GF-D8 (cell line): ENCODE measurements around the gene DBH.

Source experiments
- DNase-seq: peaks from one replicate; lab custom pipeline; 2025; lab: John Stamatoyannopoulos, UW

Gene DBH

DNA sequence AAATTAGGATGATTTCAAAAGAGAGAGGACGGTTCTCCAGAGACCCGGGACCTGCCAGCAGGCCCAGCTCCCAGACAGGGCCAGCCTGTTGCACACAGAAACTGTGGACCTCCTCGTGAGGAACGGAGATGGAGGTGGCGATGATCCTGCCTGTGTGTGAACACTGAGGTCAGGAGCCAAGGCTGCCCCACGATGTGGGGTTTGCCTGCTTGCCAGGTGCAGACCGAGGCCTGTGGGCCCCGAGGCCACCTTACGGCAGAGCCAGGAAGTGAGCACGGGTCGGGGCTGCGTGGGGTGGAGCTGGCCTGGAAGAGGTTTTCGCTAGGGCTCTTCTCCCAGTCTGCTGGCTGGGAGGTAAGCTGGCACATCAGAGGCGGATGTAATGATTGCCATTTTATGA lies 31.3 kb upstream of the DBH start:
- no peak for DNase-seq

DNA sequence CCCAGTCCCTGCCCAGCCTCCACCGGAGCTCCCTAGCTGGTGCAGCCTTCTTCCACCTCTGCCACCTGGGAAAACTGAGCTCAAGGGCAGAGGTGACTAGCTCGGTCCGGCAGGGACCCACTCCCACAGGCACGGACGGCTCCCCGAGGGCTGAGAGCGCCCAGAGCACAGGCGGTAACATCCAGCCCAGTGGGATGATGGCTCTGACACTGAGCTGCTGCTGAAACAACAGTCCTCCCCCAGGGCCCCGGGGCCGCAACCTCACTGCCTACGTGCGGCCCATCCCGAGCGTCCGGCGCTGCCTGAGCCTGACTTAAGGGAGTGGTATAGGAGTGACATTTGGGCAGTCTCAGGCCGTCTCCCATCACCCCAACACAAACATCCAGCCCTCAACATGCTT lies 30.7 kb upstream of the DBH start:
- DNase-seq: no peak

DNA sequence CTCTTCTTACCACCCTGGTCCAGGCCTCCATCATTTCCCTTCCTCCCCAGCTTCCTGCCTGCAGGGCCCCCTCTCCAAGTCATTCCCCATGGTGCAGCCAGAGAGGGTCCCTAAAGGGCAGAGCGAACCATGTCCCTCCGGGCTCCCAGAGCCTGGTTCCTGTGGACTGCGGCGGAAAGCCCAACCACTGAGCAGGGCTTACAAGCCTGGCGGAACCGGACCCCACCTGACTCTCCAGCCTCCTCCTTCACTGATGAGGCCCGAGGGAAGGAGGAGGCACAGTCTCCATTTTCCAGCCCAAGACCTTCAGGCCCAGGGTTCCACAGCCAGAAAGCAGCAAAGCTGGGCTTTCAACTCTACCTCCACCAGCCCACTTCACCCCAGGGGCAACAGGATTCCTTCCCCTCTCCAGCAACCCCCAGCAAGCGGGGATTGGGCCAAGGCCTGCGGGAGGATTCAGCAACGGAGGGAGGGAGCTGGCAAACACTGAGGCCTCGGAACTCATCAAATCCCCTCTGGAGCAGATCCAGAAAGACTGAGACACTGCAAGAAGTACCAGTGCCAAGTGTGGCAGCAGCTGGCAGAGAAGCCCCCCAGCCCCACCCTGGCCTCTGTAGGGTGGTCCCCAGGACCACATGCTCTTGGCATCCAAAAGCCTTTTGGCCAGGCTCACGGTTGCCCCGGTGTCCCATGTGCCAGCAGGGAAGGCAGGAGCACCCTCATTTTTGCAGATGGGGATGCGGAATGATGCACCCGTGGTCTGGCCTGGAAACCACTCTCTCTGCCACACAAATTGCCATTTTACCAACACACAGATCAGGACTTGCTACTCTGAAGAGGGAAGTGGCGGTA lies 30.1 kb upstream of the DBH start:
- DNase-seq: no peak

DNA sequence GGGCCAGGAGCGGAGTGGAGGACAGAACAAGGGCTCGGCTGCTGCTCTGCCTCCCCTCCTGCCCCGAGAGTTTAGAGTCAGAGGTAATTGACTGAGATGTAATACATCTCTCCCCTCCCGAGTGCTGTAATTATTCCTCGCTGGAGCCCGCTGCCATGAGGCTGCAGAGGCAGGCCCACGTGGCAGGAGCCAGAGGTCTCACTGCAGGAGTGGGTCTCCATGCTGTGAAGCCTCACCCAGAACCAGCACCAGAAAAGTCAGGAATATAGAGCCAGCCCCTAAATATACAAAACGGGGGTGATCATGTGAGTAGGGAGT lies 29.5 kb upstream of the DBH start:
- DNase-seq: no peak

DNA sequence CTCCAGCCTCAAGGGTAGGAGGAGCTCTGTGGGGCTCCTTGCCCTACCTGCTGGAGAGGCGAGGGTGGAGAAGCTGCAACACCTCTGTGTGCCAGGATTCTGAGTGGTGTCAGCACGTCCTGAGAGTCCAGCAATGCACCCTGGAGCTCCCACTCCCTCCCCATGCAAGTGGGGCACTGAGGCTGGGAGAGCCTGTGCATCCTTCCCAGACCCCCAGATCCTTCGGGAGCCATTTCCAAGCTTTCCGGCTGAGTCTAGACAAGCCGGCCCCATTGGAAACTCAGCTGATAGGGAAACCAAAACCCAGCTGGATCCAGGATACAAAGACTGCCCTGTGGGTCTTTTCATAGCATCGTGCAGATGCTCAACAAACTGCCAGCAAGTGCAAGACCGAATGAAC lies 28.8 kb upstream of the DBH start:
- DNase-seq: no peak

DNA sequence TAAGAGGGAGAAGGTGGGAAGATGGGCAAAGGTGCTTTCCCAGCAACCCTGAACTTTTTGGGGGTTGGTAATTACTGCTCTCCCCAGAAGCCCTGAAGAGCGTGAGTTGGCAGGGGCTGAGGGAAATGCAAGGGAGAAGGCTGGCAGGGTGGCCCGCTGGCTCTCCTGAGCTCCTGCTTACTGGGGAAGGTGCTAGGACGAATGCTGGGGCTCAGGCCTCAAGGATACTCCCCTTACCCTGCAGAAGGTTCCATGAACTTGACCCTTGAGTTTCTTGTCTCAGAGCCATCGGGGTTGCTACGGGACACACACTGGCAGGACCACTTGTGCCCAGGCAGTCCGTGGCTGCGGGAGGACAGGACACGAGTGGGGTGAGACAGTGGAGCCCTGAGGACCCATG lies 28.2 kb upstream of the DBH start:
- no peak for DNase-seq

DNA sequence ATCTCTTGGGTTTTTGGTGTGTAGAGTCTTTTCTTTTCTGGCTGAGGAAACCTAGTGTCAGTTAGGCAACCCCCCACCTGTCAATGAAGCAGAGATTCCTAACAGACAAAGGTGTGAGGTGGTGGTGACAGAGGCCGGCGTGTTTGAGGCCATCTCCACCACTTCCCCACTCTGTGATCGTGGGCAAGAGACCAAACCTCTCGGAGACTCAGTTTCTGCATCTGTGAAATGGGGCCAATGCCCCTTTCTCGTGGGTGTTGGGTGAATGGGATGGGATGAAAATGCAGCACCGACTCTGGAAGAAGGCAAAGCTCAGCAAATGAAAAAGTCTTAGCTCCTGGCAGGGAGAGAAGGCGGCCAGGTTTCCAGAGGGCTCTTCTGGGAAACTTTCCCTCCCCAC lies 27.8 kb upstream of the DBH start:
- no peak for DNase-seq

DNA sequence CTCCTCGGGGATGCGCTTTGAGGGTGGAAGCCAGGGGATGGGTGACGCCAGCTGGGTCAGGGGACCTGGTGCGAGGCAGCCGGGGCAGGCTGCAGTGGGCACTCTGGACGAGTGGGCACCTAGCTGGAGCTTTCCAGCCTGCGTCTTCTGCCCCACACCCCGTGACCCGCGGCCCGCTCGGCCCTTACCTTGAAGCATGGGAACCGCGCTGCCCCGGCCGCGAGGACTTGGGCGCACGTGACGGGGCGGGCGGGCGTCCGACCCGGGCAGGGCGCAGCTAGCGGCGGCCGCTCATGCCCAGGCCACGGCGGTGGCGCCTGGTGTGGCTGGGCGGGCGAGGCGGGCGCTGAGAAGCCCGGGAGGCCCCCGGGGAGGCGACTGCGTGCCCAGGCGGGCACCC lies 27.3 kb upstream of the DBH start:
- no peak for DNase-seq

DNA sequence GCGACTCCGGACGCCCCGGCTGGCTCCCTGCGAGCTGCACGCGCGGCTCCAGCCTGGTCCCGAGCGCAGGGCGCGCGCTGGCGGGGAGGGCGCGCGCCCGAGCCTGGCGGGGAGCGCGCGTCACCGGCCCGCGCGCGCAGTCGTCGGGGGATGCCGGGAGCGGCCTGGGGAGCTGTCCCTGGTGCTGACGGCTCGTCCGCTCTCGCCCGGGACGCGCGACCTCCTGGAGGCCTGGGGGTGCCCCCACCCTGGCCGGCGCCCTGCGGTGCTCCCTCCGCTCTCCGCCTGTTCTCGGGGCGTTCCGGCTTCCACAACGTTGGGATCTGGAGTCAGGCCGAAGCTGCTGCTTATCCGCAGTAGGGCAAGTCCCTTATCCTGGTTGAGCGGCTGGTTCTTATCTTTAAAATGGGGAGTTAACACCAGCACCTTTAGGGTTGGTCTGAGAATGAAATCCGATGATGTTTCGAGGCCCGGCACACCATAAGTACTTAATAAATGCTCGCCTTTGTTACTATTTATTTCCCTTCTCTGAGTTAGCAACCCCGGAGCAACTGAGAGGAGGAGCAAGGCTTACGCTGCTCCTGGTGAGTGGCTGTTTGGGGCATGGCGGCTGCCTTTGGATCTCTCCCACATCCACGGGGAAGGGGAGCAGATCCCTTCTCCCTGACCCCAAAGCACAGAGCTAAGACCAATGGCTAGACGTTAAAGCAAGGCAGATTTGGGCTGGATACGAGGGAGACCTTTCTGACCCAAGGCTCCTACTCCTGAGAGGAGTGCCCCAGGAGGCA lies 26.7 kb upstream of the DBH start, which contains the start of gene FAM163B:
TSS of gene FAM163B (minus strand) at position 79 of the 788 bp plus-strand sequence. CDS start 29,166 bp downstream, outside the sequence.
- DNase-seq: no peak

DNA sequence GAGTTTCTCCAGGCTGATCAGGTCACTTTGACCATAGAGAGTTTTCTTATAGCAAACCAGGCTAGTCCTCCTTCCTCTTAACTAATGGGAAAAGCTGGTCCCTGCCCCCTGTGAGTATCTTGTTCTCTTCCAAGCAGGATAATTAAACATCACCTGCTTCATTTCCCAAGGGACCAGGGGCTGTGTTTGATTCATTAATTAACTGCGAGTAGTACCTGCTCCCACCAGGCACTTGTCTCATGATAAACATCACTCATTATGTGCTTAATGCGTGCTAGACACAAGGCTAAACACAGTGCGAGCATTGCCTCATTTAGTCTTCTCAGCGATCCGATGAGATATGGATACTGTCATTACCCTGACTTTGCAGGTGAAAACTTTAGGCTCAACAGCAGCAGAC lies 25.3 kb upstream of the DBH start:
- DNase-seq: no peak

DNA sequence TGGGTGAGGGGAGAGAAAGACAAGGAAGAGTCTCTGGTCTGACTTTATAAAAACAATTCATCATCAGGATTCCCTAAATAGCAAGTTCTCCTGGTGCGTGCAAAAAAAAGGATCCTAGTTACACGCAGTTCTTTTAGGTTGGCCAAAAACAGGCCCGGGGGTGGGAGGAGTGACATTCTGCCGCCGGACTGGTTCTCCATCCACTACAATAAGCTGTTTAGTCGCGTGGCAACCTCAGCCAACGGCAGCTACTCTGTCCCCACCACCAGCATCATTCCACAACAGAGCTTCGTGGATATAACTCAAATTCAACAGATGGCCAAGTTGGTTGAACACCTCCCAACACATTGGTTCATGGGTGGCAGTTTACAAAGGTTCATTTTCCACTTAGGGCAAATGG lies 24.1 kb upstream of the DBH start:
- no peak for DNase-seq

DNA sequence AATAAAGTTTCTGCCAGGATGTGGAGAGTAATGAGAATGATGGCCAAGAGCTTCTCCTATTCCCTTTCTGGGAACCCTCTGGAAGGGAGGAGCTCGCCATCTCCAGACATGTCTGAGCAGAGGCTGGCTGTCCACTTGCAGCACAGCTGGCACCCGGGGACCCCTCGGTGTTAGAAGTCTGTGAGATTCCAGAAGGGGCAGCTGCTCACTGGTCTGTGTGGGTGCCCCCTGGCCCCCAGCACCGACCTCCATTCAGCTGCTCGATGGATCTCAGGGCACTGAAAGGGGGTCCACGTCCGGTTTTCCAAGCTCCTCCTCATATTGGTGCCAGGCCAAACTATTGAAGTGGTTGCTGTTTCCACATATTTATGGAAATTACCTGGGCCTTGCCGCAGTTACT lies 23.3 kb upstream of the DBH start:
- DNase-seq: no peak

DNA sequence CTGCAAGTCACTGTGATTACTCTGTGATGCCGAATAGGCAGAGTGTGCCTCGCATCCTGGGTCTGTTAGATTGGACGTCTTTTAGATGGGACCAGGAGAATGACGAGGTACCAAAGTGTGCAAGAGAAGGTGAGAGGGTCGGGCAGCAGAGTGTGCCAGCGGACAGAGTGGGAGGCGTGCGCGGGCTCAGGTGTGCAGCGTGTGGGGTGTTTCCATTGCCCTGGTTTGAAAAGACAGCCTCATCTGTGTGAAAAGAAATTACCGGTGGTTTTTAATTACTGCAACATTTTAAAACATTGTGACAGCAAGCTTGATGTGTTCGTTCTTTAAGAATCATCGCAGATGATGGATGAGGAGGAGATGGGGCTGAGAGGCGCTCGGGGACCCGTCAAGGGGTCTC lies 22.7 kb upstream of the DBH start:
- no peak for DNase-seq

DNA sequence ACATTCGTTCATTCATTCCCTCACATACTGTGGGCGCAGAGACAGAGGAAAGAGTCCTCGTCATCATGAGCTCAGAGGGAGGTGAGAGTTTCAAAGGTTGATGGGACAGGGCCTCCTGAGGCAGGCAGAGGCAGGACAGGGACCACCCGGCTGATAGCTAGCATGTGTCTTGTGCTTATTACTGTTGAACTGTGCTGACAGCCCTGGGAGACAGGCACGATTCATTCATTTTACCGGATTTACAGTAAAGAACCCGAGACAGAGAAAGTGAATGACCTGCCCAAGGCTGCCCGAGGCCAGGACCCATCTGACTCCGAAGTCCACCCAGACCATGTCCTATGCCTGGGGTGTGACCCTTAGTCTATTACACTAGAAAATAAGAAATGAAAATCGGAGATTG lies 22.1 kb upstream of the DBH start:
- DNase-seq: no peak

DNA sequence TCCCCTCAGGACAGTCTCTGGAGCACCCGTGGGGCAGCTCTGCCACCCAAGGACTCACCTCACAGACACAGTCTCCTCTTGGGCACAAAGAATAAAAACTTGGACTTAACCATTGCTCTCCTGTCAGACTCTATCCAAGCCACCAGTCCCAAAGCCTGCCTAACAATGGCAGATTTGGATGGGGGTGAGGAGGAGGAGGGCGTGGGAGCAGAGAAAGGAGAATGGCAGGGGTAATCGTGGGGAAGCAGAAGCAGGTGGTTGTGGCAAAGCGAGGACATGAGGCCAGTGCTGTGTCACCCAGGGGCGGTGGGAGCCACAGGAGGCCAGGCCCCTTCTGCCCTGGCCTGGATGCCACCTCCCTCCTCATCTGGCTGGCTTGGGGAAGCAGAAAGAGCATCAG lies 21.5 kb upstream of the DBH start:
- DNase-seq: no peak

DNA sequence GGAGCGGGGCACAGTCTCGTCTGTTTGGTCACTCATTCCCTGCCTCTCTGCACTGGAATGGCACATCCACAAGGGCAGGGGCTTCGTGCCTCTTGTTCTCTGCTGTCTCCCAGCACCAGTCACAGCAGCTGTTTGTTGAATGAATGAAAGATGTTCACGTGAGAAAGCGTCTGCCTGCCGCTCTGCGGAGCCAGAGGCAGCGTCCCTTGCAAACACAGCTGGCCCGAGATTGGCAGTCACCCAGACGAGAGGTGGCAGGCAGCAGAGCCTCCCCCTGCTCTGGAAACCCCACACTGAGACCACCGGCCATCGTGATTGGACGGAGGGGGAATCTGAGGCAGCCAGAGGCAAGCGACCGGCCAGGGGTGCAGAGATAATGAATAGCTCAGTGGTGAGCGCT lies 21.0 kb upstream of the DBH start:
- DNase-seq: no peak

DNA sequence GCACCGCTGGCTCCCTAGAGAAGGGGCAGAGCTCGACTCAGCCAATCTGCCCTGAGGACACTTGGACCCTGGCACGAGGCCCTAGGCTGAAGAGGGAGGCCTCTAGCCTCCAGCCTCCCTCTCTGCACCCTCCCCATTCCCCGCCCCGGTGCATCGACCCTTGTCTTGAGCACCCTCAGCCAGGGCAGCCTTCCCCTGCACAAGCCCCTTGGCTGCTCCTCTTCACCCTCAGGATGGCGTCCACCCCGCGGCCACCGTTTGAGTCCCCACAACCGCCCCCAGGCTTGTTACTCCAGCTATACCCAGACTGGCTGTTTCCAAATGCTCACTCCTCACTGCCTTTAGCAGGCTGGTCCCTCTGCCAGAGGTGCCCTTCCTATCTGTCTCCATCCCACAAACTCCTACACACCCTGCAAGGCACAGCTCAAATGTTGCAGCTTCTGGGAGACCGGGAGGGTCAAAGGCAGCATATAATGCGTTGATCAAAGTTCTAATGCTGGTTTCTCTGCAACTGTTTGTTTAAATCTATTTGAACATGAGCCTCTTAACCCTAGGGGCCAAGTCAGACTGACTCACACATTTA lies 20.5 kb upstream of the DBH start:
- no peak for DNase-seq

DNA sequence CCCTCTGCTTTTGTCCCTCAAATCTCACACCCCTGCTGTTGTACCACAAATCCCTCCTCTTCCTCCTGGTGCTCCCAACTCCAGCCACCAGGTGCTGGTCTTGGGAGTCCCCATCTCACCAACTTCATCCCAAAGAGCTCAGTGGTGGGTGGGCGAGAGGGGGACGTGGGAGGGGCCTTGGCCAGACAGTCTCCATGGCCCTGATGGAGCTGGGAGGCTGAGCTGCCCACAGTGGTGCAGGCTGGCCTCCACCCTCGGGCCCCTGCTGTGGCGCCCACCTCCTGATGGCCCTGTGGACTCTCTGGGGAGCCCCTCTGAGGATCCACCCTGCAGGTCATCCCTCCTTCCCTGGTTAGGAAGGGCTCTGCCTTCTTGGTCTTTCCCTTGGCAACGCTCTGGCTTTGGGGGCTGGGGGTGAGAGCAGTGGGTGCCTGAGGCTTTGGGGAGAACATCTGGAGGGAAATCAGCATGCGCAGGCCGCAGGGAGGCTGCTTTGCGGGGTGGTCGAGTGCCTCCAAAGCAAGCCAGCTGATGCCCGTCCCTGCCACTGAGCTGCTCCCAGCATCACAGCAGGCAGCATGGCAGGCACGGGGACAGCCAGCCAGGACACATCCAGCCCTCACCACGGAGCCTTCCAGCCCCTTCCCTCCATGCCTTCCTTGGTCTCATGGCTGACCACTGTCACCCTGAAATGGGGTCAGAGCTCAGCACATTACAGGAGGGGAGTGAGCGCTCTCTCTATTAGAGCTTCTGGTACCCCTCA lies 19.3 kb upstream of the DBH start:
- DNase-seq: no peak

DNA sequence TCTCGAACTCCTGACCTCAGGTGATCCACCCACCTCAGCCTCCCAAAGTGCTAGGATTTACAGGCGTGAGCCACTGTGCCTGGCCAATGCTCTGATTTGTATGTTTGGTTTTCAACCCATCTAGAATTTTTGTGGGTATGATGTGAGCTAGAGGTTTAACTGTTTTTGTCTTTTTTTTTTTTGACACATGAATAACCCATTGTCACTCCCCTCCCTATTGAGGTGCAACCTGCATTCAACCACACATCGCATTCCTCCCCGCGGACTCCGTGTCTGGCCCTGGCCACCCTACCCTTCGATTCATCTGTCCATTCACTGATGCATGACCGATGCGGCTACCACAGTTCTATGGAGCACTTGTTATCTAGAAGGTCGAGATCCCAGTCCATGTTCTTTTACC lies 17.4 kb upstream of the DBH start:
- no peak for DNase-seq

DNA sequence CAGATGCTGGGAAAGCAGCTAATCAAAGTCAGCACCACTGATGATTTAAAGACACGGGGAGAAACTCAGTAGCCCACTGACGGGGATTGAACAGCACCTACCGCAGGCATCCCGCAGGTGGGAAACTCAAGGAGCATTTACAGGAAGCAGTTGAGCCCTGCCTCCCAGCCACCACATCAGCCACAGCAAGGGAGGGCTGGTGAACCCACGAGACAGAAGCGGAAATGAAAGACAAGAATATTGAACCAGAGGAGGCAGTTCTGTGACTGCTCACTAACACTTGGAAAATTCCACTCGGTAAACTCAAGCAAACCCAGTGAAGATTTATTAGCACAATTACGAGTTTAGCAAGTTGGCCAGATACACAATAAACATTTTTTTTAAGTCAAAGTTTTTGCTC lies 16.4 kb upstream of the DBH start:
- DNase-seq: no peak

DNA sequence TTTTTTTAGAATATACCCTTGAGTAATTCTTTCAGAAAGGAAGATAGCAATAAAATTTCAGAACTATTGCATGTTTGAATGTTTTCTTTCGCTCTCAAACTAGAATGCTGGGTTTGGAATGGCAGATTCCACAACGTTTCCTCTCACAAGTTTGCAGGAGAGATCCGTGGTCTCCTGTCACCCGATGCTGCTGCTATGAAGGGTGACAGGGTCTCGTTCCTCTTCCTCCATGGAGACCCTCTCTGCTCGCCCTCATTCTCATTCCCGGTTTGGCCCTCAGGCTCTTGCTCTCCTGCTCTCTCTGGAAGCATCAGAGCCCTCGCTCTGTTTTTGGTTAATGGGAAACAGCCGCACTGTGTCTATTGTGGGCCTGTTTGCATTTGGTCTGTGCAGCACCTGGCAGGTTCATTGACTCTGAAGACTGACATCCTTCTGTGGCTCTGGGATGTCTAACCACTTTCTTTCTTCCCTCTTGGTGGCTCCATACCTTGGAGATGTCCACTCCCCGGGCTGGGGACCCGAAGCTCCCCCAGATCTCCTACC lies 14.4 kb upstream of the DBH start:
- no peak for DNase-seq

DNA sequence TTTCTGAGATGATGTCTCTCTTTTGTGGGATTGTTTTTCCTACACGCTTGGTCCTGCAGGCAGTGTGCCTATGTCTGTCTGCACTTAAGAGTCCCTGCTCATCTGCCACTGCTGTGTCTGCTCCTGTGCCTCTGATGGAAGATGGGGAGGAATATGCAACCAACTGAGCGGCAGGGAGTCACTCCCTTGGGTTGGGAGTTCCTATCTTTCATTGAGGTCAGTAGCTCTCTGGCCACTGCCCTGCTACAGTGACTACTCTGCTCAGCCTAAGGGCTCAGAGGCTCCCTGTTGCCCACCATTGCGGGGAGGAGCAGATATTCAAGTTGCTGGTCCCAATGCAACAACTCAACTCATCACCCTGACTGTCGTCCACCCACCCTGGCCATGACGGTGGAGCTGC lies 13.6 kb upstream of the DBH start:
- no peak for DNase-seq
